Measurements from ENCODE around the gene PLCH1. TPM values are rescaled to one million over a fixed set of nuclear protein-coding genes. Genes with fewer than 3 reads are reported as not detected.
"Not testable (repeated sequence)": the region's sequence is repeated elsewhere in the genome, so short reads cannot be mapped to it uniquely, and the experiment has no call there.

Gene PLCH1
- total and polyA plus RNA-seq, 2 donors (not counting 1 experiment from before 2014, with no cell fraction given) = 0.27 TPM; not detected in 1

DNA sequence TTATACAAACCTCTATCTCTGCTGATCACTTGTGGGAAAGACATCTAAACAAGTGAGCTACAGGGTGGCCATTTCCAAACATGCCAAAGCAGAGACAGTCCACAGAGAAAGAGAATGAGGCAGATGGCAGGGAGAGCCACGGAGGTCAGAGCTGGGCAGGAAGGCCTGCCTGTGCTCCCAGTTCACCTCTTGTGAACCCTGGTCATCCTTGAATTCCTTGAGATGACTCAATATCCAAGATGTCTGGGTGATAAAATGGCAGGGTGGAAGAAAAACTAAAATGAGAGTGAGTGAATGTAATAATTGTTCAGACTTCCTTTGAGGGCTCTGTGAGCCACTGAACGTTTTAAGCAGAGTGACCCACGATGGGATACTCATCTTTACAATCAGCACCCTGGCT is 104.8 kb downstream of the PLCH1 start:
- H3K4me1 ChIP-seq (ENCODE audit: control insufficient read depth in 2 of 2, insufficient read depth in 2 of 2, low read length in 2 of 2) = no peaks in the 10 kb centered on the region
- peaks cover 0 to 2% (median 0%) of the 10 kb centered on the region in 4 experiments for H3K27me3 ChIP-seq (replicated peaks in 1 of 4; ENCODE audit: control extremely low read depth in 1 of 4, control insufficient read depth in 3 of 4, insufficient read depth in 4 of 4, low read length in 3 of 4)
- no peak overlapping the region for H3K4me3 ChIP-seq (ENCODE audit: control extremely low read depth in 1 of 5, extremely low read depth in 1 of 5, insufficient read depth in 1 of 5, low read depth in 2 of 5, low read length in 4 of 5)
- H3K36me3 ChIP-seq (replicated peaks in 1 of 2; ENCODE audit: control extremely low read depth in 1 of 2, control insufficient read depth in 1 of 2, extremely low read depth in 1 of 2, insufficient read depth in 2 of 2, low read length in 1 of 2) = no peaks in the 10 kb centered on the region
- no peaks in the 10 kb centered on the region for H3K27me3 Mint-ChIP-seq
- no peaks in the 10 kb centered on the region for H3K9me3 Mint-ChIP-seq (ENCODE audit: insufficient read depth)
- POLR2A ChIA-PET = no interaction called here
- intact Hi-C loops (cut with micrococcal nuclease) = no loop called here
- no peak overlapping the region for H3K27ac ChIP-seq (ENCODE audit: low read length in 2 of 2)
- H3K9me3 ChIP-seq (ENCODE audit: control extremely low read depth in 1 of 3, control insufficient read depth in 2 of 3, insufficient read depth in 1 of 3, low read length in 2 of 3) = no peaks in the 10 kb centered on the region
- CTCF ChIA-PET = no interaction called here
- H3K4me1 Mint-ChIP-seq = no peaks in the 10 kb centered on the region
- TF ChIP-seq EZH2 (IDR thresholded peaks at IDR 0.05; ENCODE audit: borderline replicate concordance, insufficient read depth, low read depth, low read length, poor library complexity, severe bottlenecking) = no peak
- TF ChIP-seq, protein P1, sequence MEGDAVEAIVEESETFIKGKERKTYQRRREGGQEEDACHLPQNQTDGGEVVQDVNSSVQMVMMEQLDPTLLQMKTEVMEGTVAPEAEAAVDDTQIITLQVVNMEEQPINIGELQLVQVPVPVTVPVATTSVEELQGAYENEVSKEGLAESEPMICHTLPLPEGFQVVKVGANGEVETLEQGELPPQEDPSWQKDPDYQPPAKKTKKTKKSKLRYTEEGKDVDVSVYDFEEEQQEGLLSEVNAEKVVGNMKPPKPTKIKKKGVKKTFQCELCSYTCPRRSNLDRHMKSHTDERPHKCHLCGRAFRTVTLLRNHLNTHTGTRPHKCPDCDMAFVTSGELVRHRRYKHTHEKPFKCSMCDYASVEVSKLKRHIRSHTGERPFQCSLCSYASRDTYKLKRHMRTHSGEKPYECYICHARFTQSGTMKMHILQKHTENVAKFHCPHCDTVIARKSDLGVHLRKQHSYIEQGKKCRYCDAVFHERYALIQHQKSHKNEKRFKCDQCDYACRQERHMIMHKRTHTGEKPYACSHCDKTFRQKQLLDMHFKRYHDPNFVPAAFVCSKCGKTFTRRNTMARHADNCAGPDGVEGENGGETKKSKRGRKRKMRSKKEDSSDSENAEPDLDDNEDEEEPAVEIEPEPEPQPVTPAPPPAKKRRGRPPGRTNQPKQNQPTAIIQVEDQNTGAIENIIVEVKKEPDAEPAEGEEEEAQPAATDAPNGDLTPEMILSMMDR (IDR thresholded peaks at IDR 0.05) = no peak
- no peak overlapping the region for H3K4me3 Mint-ChIP-seq
- 80% methylated on average over 1 of the region's 3 CpGs for WGBS (ENCODE audit: insufficient coverage)
- DNase-seq (no peak), ATAC-seq (ENCODE audit: low read depth) (no peak)
- H3K79me2 ChIP-seq (ENCODE audit: control insufficient read depth, insufficient read depth, low read length) = no peaks in the 10 kb centered on the region
- no peak overlapping the region for H3K27ac Mint-ChIP-seq
- no peak overlapping the region for H3K4me2 ChIP-seq (replicated peaks; ENCODE audit: low read depth, low read length, poor library complexity, severe bottlenecking)
- H3K9ac ChIP-seq (ENCODE audit: low read length) = no peak overlapping the region
- no peaks in the 10 kb centered on the region for H4K20me1 ChIP-seq (ENCODE audit: control insufficient read depth, insufficient read depth, low read length, poor library complexity, severe bottlenecking)
- no peak overlapping the region for H2AFZ ChIP-seq (ENCODE audit: insufficient read depth, low read depth, low read length, poor library complexity, severe bottlenecking)

DNA sequence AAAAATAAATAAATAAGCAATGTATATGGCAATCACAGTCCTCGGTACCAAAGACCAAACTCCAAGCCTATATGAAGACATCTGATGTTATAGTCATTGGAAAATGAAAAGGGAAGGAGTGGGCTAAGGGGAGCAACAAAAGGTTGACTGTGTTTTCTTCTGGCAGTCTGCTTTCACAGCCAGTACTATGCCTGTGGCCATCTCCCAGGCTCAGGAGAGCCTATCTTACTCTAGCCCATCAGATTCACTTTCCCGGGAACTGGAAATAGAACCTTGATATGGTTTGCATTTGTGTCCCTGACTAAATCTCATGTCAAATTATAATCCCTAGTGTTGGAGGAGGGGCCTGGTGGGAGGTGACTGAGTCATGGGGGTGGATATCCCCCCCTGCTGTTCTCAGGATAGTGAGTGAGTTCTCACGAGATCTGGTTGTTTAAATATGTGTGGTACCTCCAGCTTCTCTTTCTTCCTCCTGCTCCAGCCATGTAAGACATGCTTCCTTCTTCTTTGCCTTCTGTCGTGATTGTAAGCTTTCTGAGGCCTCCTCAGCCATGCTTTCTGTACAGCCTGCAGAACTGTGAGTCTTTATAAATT is 105.3 kb downstream of the PLCH1 start:
- no peak for TF ChIP-seq EZH2 (IDR thresholded peaks at IDR 0.05; ENCODE audit: borderline replicate concordance, insufficient read depth, low read depth, low read length, poor library complexity, severe bottlenecking)
- TF ChIP-seq, protein P1 (IDR thresholded peaks at IDR 0.05) = no peak
- Histone ChIP-seq H4K20me1 (ENCODE audit: control insufficient read depth, insufficient read depth, low read length, poor library complexity, severe bottlenecking) (no peaks in the 10 kb centered on the region), H3K4me1 (ENCODE audit: control insufficient read depth in 2 of 2, insufficient read depth in 2 of 2, low read length in 2 of 2) (no peaks in the 10 kb centered on the region), H3K36me3 (replicated peaks in 1 of 2; ENCODE audit: control extremely low read depth in 1 of 2, control insufficient read depth in 1 of 2, extremely low read depth in 1 of 2, insufficient read depth in 2 of 2, low read length in 1 of 2) (no peaks in the 10 kb centered on the region), H3K79me2 (ENCODE audit: control insufficient read depth, insufficient read depth, low read length) (no peaks in the 10 kb centered on the region), H2AFZ (ENCODE audit: insufficient read depth, low read depth, low read length, poor library complexity, severe bottlenecking) (no peak overlapping the region), H3K4me3 (ENCODE audit: control extremely low read depth in 1 of 5, extremely low read depth in 1 of 5, insufficient read depth in 1 of 5, low read depth in 2 of 5, low read length in 4 of 5) (no peak overlapping the region), H3K4me2 (replicated peaks; ENCODE audit: low read depth, low read length, poor library complexity, severe bottlenecking) (no peak overlapping the region), H3K9me3 (ENCODE audit: control extremely low read depth in 1 of 3, control insufficient read depth in 2 of 3, insufficient read depth in 1 of 3, low read length in 2 of 3) (no peaks in the 10 kb centered on the region), H3K27ac (ENCODE audit: low read length in 2 of 2) (no peak overlapping the region), H3K9ac (ENCODE audit: low read length) (no peak overlapping the region), H3K27me3 (replicated peaks in 1 of 4; ENCODE audit: control extremely low read depth in 1 of 4, control insufficient read depth in 3 of 4, insufficient read depth in 4 of 4, low read length in 3 of 4) (peaks cover 0 to 2% (median 0%) of the 10 kb centered on the region in 4 experiments)
- no peaks in the 10 kb centered on the region for H3K9me3 Mint-ChIP-seq (ENCODE audit: insufficient read depth)
- POLR2A ChIA-PET = no interaction called here
- no peaks in the 10 kb centered on the region for H3K4me1 Mint-ChIP-seq
- 40% methylated on average over 1 of the region's 4 CpGs for WGBS (ENCODE audit: insufficient coverage)
- no peak overlapping the region for H3K4me3 Mint-ChIP-seq
- CTCF ChIA-PET = no interaction called here
- intact Hi-C loops (cut with micrococcal nuclease) = no loop called here
- no peaks in the 10 kb centered on the region for H3K27me3 Mint-ChIP-seq
- no peak overlapping the region for H3K27ac Mint-ChIP-seq
- DNase-seq (no peak), ATAC-seq (ENCODE audit: low read depth) (no peak)

GRCh38 chr3:155638461-155638860 is 106.4 kb downstream of the PLCH1 start:
- H2AFZ ChIP-seq (ENCODE audit: insufficient read depth, low read depth, low read length, poor library complexity, severe bottlenecking); H3K27me3 Mint-ChIP-seq; H3K27ac ChIP-seq (ENCODE audit: low read length in 2 of 2); H4K20me1 ChIP-seq (ENCODE audit: control insufficient read depth, insufficient read depth, low read length, poor library complexity, severe bottlenecking); H3K36me3 ChIP-seq (replicated peaks in 1 of 2; ENCODE audit: control extremely low read depth in 1 of 2, control insufficient read depth in 1 of 2, extremely low read depth in 1 of 2, insufficient read depth in 2 of 2, low read length in 1 of 2); H3K4me1 Mint-ChIP-seq; H3K9ac ChIP-seq (ENCODE audit: low read length); H3K9me3 Mint-ChIP-seq (ENCODE audit: insufficient read depth); H3K4me3 ChIP-seq (ENCODE audit: control extremely low read depth in 1 of 5, extremely low read depth in 1 of 5, insufficient read depth in 1 of 5, low read depth in 2 of 5, low read length in 4 of 5); DNase-seq; H3K27me3 ChIP-seq (replicated peaks in 1 of 4; ENCODE audit: control extremely low read depth in 1 of 4, control insufficient read depth in 3 of 4, insufficient read depth in 4 of 4, low read length in 3 of 4); intact Hi-C loops (cut with micrococcal nuclease); H3K4me2 ChIP-seq (replicated peaks; ENCODE audit: low read depth, low read length, poor library complexity, severe bottlenecking); POLR2A ChIA-PET; CTCF ChIA-PET; H3K79me2 ChIP-seq (ENCODE audit: control insufficient read depth, insufficient read depth, low read length); H3K4me1 ChIP-seq (ENCODE audit: control insufficient read depth in 2 of 2, insufficient read depth in 2 of 2, low read length in 2 of 2); H3K4me3 Mint-ChIP-seq; H3K27ac Mint-ChIP-seq; H3K9me3 ChIP-seq (ENCODE audit: control extremely low read depth in 1 of 3, control insufficient read depth in 2 of 3, insufficient read depth in 1 of 3, low read length in 2 of 3); ATAC-seq (ENCODE audit: low read depth): not testable (repeated sequence)

All from B cell (primary cell).